Type B pancreatic cell (in vitro differentiated cells): Measurements from ENCODE around the gene ARRDC3. TPM values are rescaled to one million over a fixed set of nuclear protein-coding genes. Genes with fewer than 3 reads are reported as not detected.

Source experiments
- DNase-seq: peaks from one replicate; pipeline ENCODE4 v3.0.0; 2021; ENCODE audit warnings: mixed read lengths; ENCODE audit not compliant: unreplicated experiment; ENCODE audit errors: extremely low spot score
- H3K27ac Mint-ChIP-seq: 2 replicates; pipeline ENCODE4 v1.8.0; 2021; ENCODE audit warnings: mild to moderate bottlenecking, mixed read lengths
- H3K27me3 Mint-ChIP-seq: 2 replicates; pipeline ENCODE4 v1.8.0; 2021; ENCODE audit warnings: mixed read lengths
- H3K36me3 Mint-ChIP-seq: 2 replicates; pipeline ENCODE4 v1.8.0; 2021; ENCODE audit warnings: mixed read lengths
- H3K4me1 Mint-ChIP-seq: one replicate; pipeline ENCODE4 v1.8.0; 2021; ENCODE audit warnings: mixed read lengths; ENCODE audit not compliant: unreplicated experiment
- H3K4me3 Mint-ChIP-seq: 2 replicates; pipeline ENCODE4 v1.8.0; 2021; ENCODE audit warnings: mild to moderate bottlenecking, mixed read lengths
- H3K9me3 Mint-ChIP-seq: 2 replicates; pipeline ENCODE4 v1.8.0; 2021; ENCODE audit warnings: mixed read lengths
- CTCF ChIP-seq: fragments of 200-600 bp; sonication (generic); conservative IDR thresholded peaks from 2 replicates; pipeline ENCODE4 v1.5.0; 2021; ENCODE audit warnings: antibody characterized with exemption, mild to moderate bottlenecking
- long read RNA-seq: library from polyadenylated mRNA; unstranded; transcript quantifications from one replicate; pipeline ENCODE4 v2.0.0, GENCODE V29; 2020
- total RNA-seq: library from RNA; stranded (reverse); gene quantifications from 2 replicates; pipeline ENCODE4 v1.2.1, GENCODE V29; 2021; ENCODE audit warnings: low replicate concordance

Gene ARRDC3
- total RNA-seq, result 98.6 and 109 TPM in 2 replicates
- long read RNA-seq, full-length matches to known transcripts, result 39 of 83 reads
- long read RNA-seq, partial matches to known transcripts, result 20 of 83 reads
- long read RNA-seq, other reads (novel, unspliced or antisense), result 24 of 83 reads

- Mint-ChIP-seq H3K36me3 (peaks cover 5% of the 10 kb centered on the region), H3K27ac (peak within 1 kb of the TSS; percentile 100), H3K27me3 (no peaks in the 10 kb centered on the region), H3K9me3 (no peaks in the 10 kb centered on the region), H3K4me3 (peak within 1 kb of the TSS; percentile 96), H3K4me1 (peaks cover 22% of the 10 kb centered on the region)
- TF ChIP-seq CTCF, result no peak
- DNase-seq, result peak; percentile 98
These were observed at the start of gene ARRDC3 for GRCh38 chr5:91383027-91383955. Gene ARRDC3, minus strand, starts transcription at chr5:91383317. Its CDS starts 225 bp downstream, at chr5:91383092.

- Mint-ChIP-seq H3K27ac (no peak overlapping the region), H3K27me3 (no peaks in the 10 kb centered on the region), H3K4me1 (no peaks in the 10 kb centered on the region), H3K36me3 (no peaks in the 10 kb centered on the region), H3K4me3 (no peak overlapping the region), H3K9me3 (peaks cover 5% of the 10 kb centered on the region)
- no peak for TF ChIP-seq CTCF
- no peak for DNase-seq
These were observed 47.8 kb upstream of the ARRDC3 start for GRCh38 chr5:91430949-91431348.

GRCh38 chr5:91424638-91425436, 41.7 kb upstream of the ARRDC3 start:
- no peak for DNase-seq
- H3K4me1 Mint-ChIP-seq, result no peaks in the 10 kb centered on the region
- no peaks in the 10 kb centered on the region for H3K36me3 Mint-ChIP-seq
- no peak overlapping the region for H3K27ac Mint-ChIP-seq
- H3K27me3 Mint-ChIP-seq, result no peaks in the 10 kb centered on the region
- H3K9me3 Mint-ChIP-seq, result peaks cover 5% of the 10 kb centered on the region
- no peak overlapping the region for H3K4me3 Mint-ChIP-seq
- TF ChIP-seq CTCF, result no peak

GRCh38 chr5:91423871-91424270, 40.8 kb upstream of the ARRDC3 start:
- Mint-ChIP-seq H3K27ac (no peak overlapping the region), H3K4me1 (no peaks in the 10 kb centered on the region), H3K36me3 (no peaks in the 10 kb centered on the region), H3K9me3 (peaks cover under 1% of the 10 kb centered on the region), H3K27me3 (no peaks in the 10 kb centered on the region), H3K4me3 (no peak overlapping the region)
- no peak for DNase-seq
- TF ChIP-seq CTCF, result no peak

GRCh38 chr5:91420879-91421278, 37.8 kb upstream of the ARRDC3 start:
- no peak for TF ChIP-seq CTCF
- Mint-ChIP-seq H3K4me3 (no peak overlapping the region), H3K36me3 (no peaks in the 10 kb centered on the region), H3K27ac (no peak overlapping the region), H3K4me1 (no peaks in the 10 kb centered on the region), H3K27me3 (no peaks in the 10 kb centered on the region), H3K9me3 (no peaks in the 10 kb centered on the region)
- no peak for DNase-seq
